PC-3 (cell line): ENCODE results near the gene PYGM. TPM values are rescaled to one million over a fixed set of nuclear protein-coding genes. Genes with fewer than 3 reads are reported as not detected.

Experiments
- ATAC-seq: fragments of 200-7000 bp; cut with Tn5 transposase; 2 replicates; pipeline ENCODE4 v1.9.1; 2020; ENCODE audit warnings: mild to moderate bottlenecking, moderate library complexity
- BruUV-seq: library from RNA; stranded (reverse); fragments of 400-500 nt; replicated peaks from 2 replicates; lab custom pipeline; 2021; lab: Mats Ljungman, UMichigan
- CTCF ChIA-PET: fragments of 300-600 bp; sonication (Branson Sonifier 250); formaldehyde crosslinking; loops from one replicate; lab custom pipeline; 2022; ENCODE audit warnings: antibody characterized with exemption; lab: Charles Lee
- POLR2A ChIA-PET: fragments of 300-600 bp; sonication (Branson Sonifier 250); formaldehyde crosslinking; loops from one replicate; lab custom pipeline; 2022; ENCODE audit warnings: antibody characterized with exemption; ENCODE audit not compliant: unreplicated experiment; lab: Charles Lee
- DNase-seq: peaks from one replicate; pipeline ENCODE4 v3.0.0-alpha.2; 2015
- H2AFZ ChIP-seq: fragments of 300-600 bp; sonication (generic); 2 replicates; pipeline ENCODE4 v1.6.0; 2016; ENCODE audit warnings: antibody characterized with exemption, low read length
- H3F3A ChIP-seq: fragments of 300-600 bp; sonication (generic); one replicate; pipeline ENCODE4 v1.6.0; 2017; ENCODE audit warnings: antibody characterized with exemption, low read length, control low read depth, mild to moderate bottlenecking; ENCODE audit not compliant: unreplicated experiment
- H3K27ac ChIP-seq: fragments of 300-600 bp; sonication (generic); 2 replicates; pipeline ENCODE4 v1.5.1; 2016; ENCODE audit warnings: mild to moderate bottlenecking, low read length
- H3K27me3 ChIP-seq: fragments of 300-600 bp; sonication (generic); 2 replicates; pipeline ENCODE4 v1.6.1; 2016; ENCODE audit warnings: low read length, mixed read lengths
- H3K36me3 ChIP-seq: fragments of 300-600 bp; sonication (generic); 2 replicates; pipeline ENCODE4 v1.6.1; 2016; ENCODE audit warnings: low read depth, mixed run types, low read length, mixed read lengths
- H3K4me1 ChIP-seq: fragments of 300-600 bp; sonication (generic); 2 replicates; pipeline ENCODE4 v1.5.1; 2016; ENCODE audit warnings: low read length; ENCODE audit not compliant: insufficient read depth
- H3K4me2 ChIP-seq: fragments of 300-600 bp; sonication (generic); 2 replicates; pipeline ENCODE4 v1.6.0; 2016; ENCODE audit warnings: low read length
- H3K4me3 ChIP-seq: fragments of 300-600 bp; sonication (generic); 2 replicates; pipeline ENCODE4 v1.5.1; 2016; ENCODE audit warnings: mild to moderate bottlenecking, low read length, mixed read lengths
- H3K79me2 ChIP-seq: fragments of 300-600 bp; sonication (generic); 2 replicates; pipeline ENCODE4 v1.6.1; 2017; ENCODE audit warnings: low read length, mixed read lengths
- H3K9ac ChIP-seq: fragments of 300-600 bp; sonication (generic); 2 replicates; pipeline ENCODE4 v1.6.0; 2016; ENCODE audit warnings: mild to moderate bottlenecking, low read length
- H3K9me2 ChIP-seq: fragments of 300-600 bp; sonication (generic); replicated peaks from 2 replicates; pipeline ENCODE4 v1.6.1; 2016; ENCODE audit warnings: mixed run types, low read length, mixed read lengths
- H3K9me3 ChIP-seq: fragments of 300-600 bp; sonication (generic); 2 replicates; pipeline ENCODE4 v1.6.1; 2016; ENCODE audit warnings: low read length, mixed read lengths
- H4K20me1 ChIP-seq: fragments of 300-600 bp; sonication (generic); 2 replicates; pipeline ENCODE4 v1.6.1; 2016; ENCODE audit warnings: low read length, mixed read lengths
- EZH2 ChIP-seq: fragments of 300-600 bp; sonication (generic); IDR thresholded peaks from one replicate; pipeline ENCODE4 v1.6.1; 2017; ENCODE audit warnings: antibody characterized with exemption, mild to moderate bottlenecking, low read length; ENCODE audit not compliant: unreplicated experiment
- EZH2phosphoT487 ChIP-seq: fragments of 300-600 bp; sonication (generic); IDR thresholded peaks from 2 replicates; pipeline ENCODE4 v1.6.1; 2018; ENCODE audit warnings: mild to moderate bottlenecking, antibody characterized with exemption, low read length, borderline replicate concordance
- intact Hi-C: fragments of 100-400 bp; cut with micrococcal nuclease; formaldehyde crosslinking; loops from 2 replicates; pipeline ENCODE4 v1.9.0; 2023
- total RNA-seq: library from RNA; depleted of rRNA; stranded (reverse); fragments of >200 nt; gene quantifications from 2 replicates; pipeline ENCODE4 v1.2.3, GENCODE V29; 2014
- TF ChIP-seq, protein P1 (sequence below): fragments of 300-600 bp; sonication (generic); conservative IDR thresholded peaks from 2 replicates; pipeline ENCODE4 v1.5.1; 2017; ENCODE audit warnings: antibody characterized with exemption, low read depth, mild to moderate bottlenecking, low read length

PYGM gene
- total RNA-seq, 1 experiment from 2014 or later: 0.95 TPM

- no peak for ATAC-seq
- Histone ChIP-seq H3K4me3 (peak overlapping the region; percentile 79), H3K9me3 (no peaks in the 10 kb centered on the region), H4K20me1 (no peaks in the 10 kb centered on the region), H3F3A (peaks cover 10% of the 10 kb centered on the region), H3K27me3 (no peaks in the 10 kb centered on the region), H2AFZ (no peak overlapping the region), H3K9me2 (no peaks in the 10 kb centered on the region), H3K9ac (peak overlapping the region; percentile 37; the same call in 1 of the 2 replicates), H3K36me3 (peaks cover 4% of the 10 kb centered on the region; the same call in 1 of the 2 replicates), H3K4me1 (peaks cover 19% of the 10 kb centered on the region), H3K79me2 (peaks cover 10% of the 10 kb centered on the region; the same call in 1 of the 2 replicates), H3K27ac (no peak overlapping the region), H3K4me2 (peak overlapping the region; percentile 77)
- POLR2A ChIA-PET: no interaction called here
- DNase-seq: no peak
- BruUV-seq: TSS peak; percentile 13
- TF ChIP-seq EZH2phosphoT487 (no peak), EZH2 (no peak)
- TF ChIP-seq, protein P1, sequence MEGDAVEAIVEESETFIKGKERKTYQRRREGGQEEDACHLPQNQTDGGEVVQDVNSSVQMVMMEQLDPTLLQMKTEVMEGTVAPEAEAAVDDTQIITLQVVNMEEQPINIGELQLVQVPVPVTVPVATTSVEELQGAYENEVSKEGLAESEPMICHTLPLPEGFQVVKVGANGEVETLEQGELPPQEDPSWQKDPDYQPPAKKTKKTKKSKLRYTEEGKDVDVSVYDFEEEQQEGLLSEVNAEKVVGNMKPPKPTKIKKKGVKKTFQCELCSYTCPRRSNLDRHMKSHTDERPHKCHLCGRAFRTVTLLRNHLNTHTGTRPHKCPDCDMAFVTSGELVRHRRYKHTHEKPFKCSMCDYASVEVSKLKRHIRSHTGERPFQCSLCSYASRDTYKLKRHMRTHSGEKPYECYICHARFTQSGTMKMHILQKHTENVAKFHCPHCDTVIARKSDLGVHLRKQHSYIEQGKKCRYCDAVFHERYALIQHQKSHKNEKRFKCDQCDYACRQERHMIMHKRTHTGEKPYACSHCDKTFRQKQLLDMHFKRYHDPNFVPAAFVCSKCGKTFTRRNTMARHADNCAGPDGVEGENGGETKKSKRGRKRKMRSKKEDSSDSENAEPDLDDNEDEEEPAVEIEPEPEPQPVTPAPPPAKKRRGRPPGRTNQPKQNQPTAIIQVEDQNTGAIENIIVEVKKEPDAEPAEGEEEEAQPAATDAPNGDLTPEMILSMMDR: no peak
- CTCF ChIA-PET: interaction anchor here (0.6 kb wide), 1 partner anchor 18 kb away, joined by 5 read pairs; no protein-coding TSS in a partner anchor
- intact Hi-C loops: loop anchor here (2.0 kb wide), 2 partner anchors 23 to 45 kb away; partner anchors contain the start of gene SF1
These were observed 42.0 kb upstream of the PYGM start for GRCh38 chr11:64801561-64802369.

- Histone ChIP-seq H3K4me3 (no peak overlapping the region), H3K27me3 (no peaks in the 10 kb centered on the region), H3K9me3 (no peaks in the 10 kb centered on the region), H4K20me1 (no peaks in the 10 kb centered on the region), H3K9me2 (no peaks in the 10 kb centered on the region), H3K79me2 (peaks cover 10% of the 10 kb centered on the region; the same call in 1 of the 2 replicates), H3K27ac (no peak overlapping the region), H3K36me3 (peaks cover 8% of the 10 kb centered on the region; the same call in 1 of the 2 replicates), H3K9ac (no peak overlapping the region), H2AFZ (no peak overlapping the region), H3K4me1 (peaks cover 19% of the 10 kb centered on the region), H3K4me2 (no peak overlapping the region), H3F3A (peaks cover 10% of the 10 kb centered on the region)
- ChIA-PET POLR2A (no interaction called here), CTCF (no interaction called here)
- TF ChIP-seq, protein P1: no peak
- TF ChIP-seq EZH2phosphoT487 (no peak), EZH2 (no peak)
- BruUV-seq: no TSS peak
- DNase-seq (no peak), ATAC-seq (no peak)
- intact Hi-C loops: no loop called here
These were observed 41.3 kb upstream of the PYGM start for GRCh38 chr11:64801158-64801464.
